SK-N-SH (cell line): Measurements from ENCODE around the gene COX6A1. TPM values are rescaled to one million over a fixed set of nuclear protein-coding genes. Genes with fewer than 3 reads are reported as not detected.

Experiments
- CTCF ChIA-PET: fragments of 300-600, 350-600 bp; formaldehyde crosslinking; extraction: SDS; loops from one replicate; lab custom pipeline; 2021; lab: Yijun Ruan, JAX
- POLR2A ChIA-PET: fragments of 350-600 bp; sonication (Branson Sonifier 250); formaldehyde crosslinking; extraction: SDS; loops from one replicate; lab custom pipeline; 2020; ENCODE audit warnings: antibody characterized with exemption, inconsistent platforms; lab: Yijun Ruan, JAX
- DNase-seq: peaks from one replicate; pipeline ENCODE4 v3.0.0; 2012
- H2AFZ ChIP-seq: fragments of 200-600 bp; sonication (generic); 2 replicates; pipeline ENCODE4 v1.8.1; 2016; ENCODE audit warnings: antibody characterized with exemption, mild to moderate bottlenecking, low read depth
- H3F3A ChIP-seq: fragments of 200-600 bp; sonication (generic); replicated peaks from 2 replicates; pipeline ENCODE3; 2016; ENCODE audit warnings: antibody characterized with exemption, mild to moderate bottlenecking; ENCODE audit not compliant: insufficient read depth
- H3K27ac ChIP-seq, 2 experiments: fragments of 200-500 bp in 1 of 2; fragments of 200-600 bp in 1 of 2; sonication (Bioruptor generic) in 1 of 2; sonication (generic), shearing (Covaris generic) in 1 of 2; 2 replicates each; pipeline versions ENCODE4 v1.5.1 to v1.6.1; 2014 to 2016; ENCODE audit warnings: low read depth in 2 of 2, inconsistent platforms in 1 of 2, low read length in 1 of 2, mild to moderate bottlenecking in 1 of 2, mixed read lengths in 1 of 2
- H3K27me3 ChIP-seq: fragments of 200-600 bp; sonication (generic), shearing (Covaris generic); 2 replicates; pipeline ENCODE4 v1.6.1; 2016; ENCODE audit warnings: mixed run types; ENCODE audit not compliant: insufficient read depth
- H3K36me3 ChIP-seq, 2 experiments: fragments of 200-500 bp in 1 of 2; fragments of 200-600 bp in 1 of 2; sonication (Bioruptor generic) in 1 of 2; sonication (generic) in 1 of 2; replicated peaks in 1 of 2; 2 replicates each; pipeline versions ENCODE3 to v1.5.1; 2014 to 2016; ENCODE audit warnings: low read length in 1 of 2, mild to moderate bottlenecking in 1 of 2; ENCODE audit not compliant: insufficient read depth in 2 of 2, control insufficient read depth in 1 of 2
- H3K4me1 ChIP-seq, 2 experiments: fragments of 200-500 bp in 1 of 2; fragments of 200-600 bp in 1 of 2; sonication (Bioruptor generic) in 1 of 2; sonication (generic), shearing (Covaris generic) in 1 of 2; 2 replicates each; pipeline versions ENCODE4 v1.5.1 to v1.6.1; 2014 to 2016; ENCODE audit warnings: low read depth in 1 of 2, low read length in 1 of 2, mixed run types in 1 of 2; ENCODE audit not compliant: insufficient read depth in 2 of 2, control insufficient read depth in 1 of 2
- H3K4me2 ChIP-seq: fragments of 200-600 bp; sonication (generic), shearing (Covaris generic); 2 replicates; pipeline ENCODE4 v1.6.1; 2017; ENCODE audit warnings: mixed run types
- H3K4me3 ChIP-seq, 2 experiments: fragments of 200-500 bp in 1 of 2; fragments of 200-600 bp in 1 of 2; sonication (Bioruptor generic) in 1 of 2; sonication (generic), shearing (Covaris generic) in 1 of 2; 2 replicates each; pipeline versions ENCODE4 v1.5.1 to v1.8.1; 2014 to 2016; ENCODE audit warnings: low read depth in 2 of 2, inconsistent platforms in 1 of 2, low read length in 1 of 2, mild to moderate bottlenecking in 1 of 2, mixed read lengths in 1 of 2, moderate library complexity in 1 of 2
- H3K79me2 ChIP-seq: fragments of 200-600 bp; sonication (generic); 2 replicates; pipeline ENCODE4 v1.8.1; 2017; ENCODE audit warnings: mild to moderate bottlenecking; ENCODE audit not compliant: insufficient read depth
- H3K9ac ChIP-seq: fragments of 200-600 bp; sonication (generic); 2 replicates; pipeline ENCODE4 v1.6.1; 2017; ENCODE audit warnings: mixed run types
- H3K9me2 ChIP-seq: fragments of 200-600 bp; sonication (generic); 2 replicates; pipeline ENCODE4 v1.6.1; 2017; ENCODE audit warnings: mixed run types
- H3K9me3 ChIP-seq: fragments of 200-600 bp; sonication (generic); 2 replicates; pipeline ENCODE4 v1.6.1; 2017; ENCODE audit warnings: mixed run types, mild to moderate bottlenecking, moderate library complexity
- H4K20me1 ChIP-seq: fragments of 200-600 bp; sonication (generic); 2 replicates; pipeline ENCODE4 v1.6.1; 2017; ENCODE audit warnings: mild to moderate bottlenecking, mixed run types; ENCODE audit not compliant: insufficient read depth
- CHD2 ChIP-seq: fragments of 150-350 bp; IDR thresholded peaks from 2 replicates; pipeline ENCODE4 v1.6.1; 2018; ENCODE audit warnings: low read length; ENCODE audit not compliant: partially characterized antibody
- ELF1 ChIP-seq: IDR thresholded peaks from 2 replicates; pipeline ENCODE4 v1.4.0; 2012
- EP300 ChIP-seq, 2 experiments: IDR thresholded peaks; 2 replicates each; pipeline versions ENCODE4 v1.4.0 to v1.6.1; 2012; ENCODE audit warnings: borderline replicate concordance in 1 of 2, low read depth in 1 of 2, low read length in 1 of 2
- EZH2phosphoT487 ChIP-seq: fragments of 200-600 bp; sonication (generic); IDR thresholded peaks from 2 replicates; pipeline ENCODE4 v1.6.1; 2017; ENCODE audit warnings: low read depth, mixed run types, mild to moderate bottlenecking, antibody characterized with exemption, moderate library complexity, borderline replicate concordance
- FOSL2 ChIP-seq: IDR thresholded peaks from 2 replicates; pipeline ENCODE4 v1.4.0; 2012; ENCODE audit warnings: low read depth, mild to moderate bottlenecking, moderate library complexity, borderline replicate concordance
- FOXJ3 ChIP-seq: sonication (generic); formaldehyde crosslinking; IDR thresholded peaks from 2 replicates; pipeline ENCODE4 v1.5.1; 2020; ENCODE audit warnings: mild to moderate bottlenecking, missing genetic modification reagents
- FOXM1 ChIP-seq: IDR thresholded peaks from 2 replicates; pipeline ENCODE4 v1.4.0; 2012; ENCODE audit warnings: low read depth, mild to moderate bottlenecking
- MEF2A ChIP-seq: IDR thresholded peaks from 2 replicates; pipeline ENCODE4 v1.4.0; 2012; ENCODE audit warnings: low read depth, borderline replicate concordance
- NFIC ChIP-seq: IDR thresholded peaks from 2 replicates; pipeline ENCODE4 v1.4.0; 2012; ENCODE audit warnings: borderline replicate concordance
- NRF1 ChIP-seq: IDR thresholded peaks from 2 replicates; pipeline ENCODE4 v1.6.1; 2012; ENCODE audit warnings: low read depth, mild to moderate bottlenecking, low read length
- RXRA ChIP-seq: IDR thresholded peaks from 2 replicates; pipeline ENCODE4 v1.4.0; 2012; ENCODE audit warnings: low read depth, mild to moderate bottlenecking, borderline replicate concordance
- SIN3A ChIP-seq: IDR thresholded peaks from 2 replicates; pipeline ENCODE4 v1.6.1; 2012; ENCODE audit warnings: low read depth, mild to moderate bottlenecking, low read length, moderate library complexity, borderline replicate concordance
- TCF12 ChIP-seq: IDR thresholded peaks from 2 replicates; pipeline ENCODE4 v1.4.0; 2012
- TEAD4 ChIP-seq: IDR thresholded peaks from 2 replicates; pipeline ENCODE4 v1.4.0; 2012; ENCODE audit warnings: mild to moderate bottlenecking, borderline replicate concordance; ENCODE audit not compliant: insufficient read depth
- YY1 ChIP-seq: IDR thresholded peaks from 2 replicates; pipeline ENCODE4 v1.4.0; 2012; ENCODE audit warnings: low read depth, mild to moderate bottlenecking
- WGBS: methylation state at CpG from one replicate; pipeline ENCODE4 v1.1.6; 2017; ENCODE audit warnings: low lambda C conversion rate; 5-methylcytosine and 5-hydroxymethylcytosine counted together
- polyA plus RNA-seq, 3 experiments: library from polyadenylated mRNA; depleted of rRNA; stranded (reverse); fragments of >200 nt; gene quantifications; 2 replicates each; pipeline ENCODE4 v1.2.3, GENCODE V29; 2012
- TF ChIP-seq, protein P1 (sequence below): fragments of 150-350 bp; IDR thresholded peaks from 2 replicates; pipeline ENCODE4 v1.6.1; 2016; ENCODE audit warnings: mild to moderate bottlenecking, low read depth, low read length
- TF ChIP-seq, protein P2 (sequence below): IDR thresholded peaks from 2 replicates; pipeline ENCODE4 v1.6.1; 2012; ENCODE audit warnings: mild to moderate bottlenecking, low read depth, low read length, moderate library complexity
- TF ChIP-seq, protein P3 (sequence below): IDR thresholded peaks from 2 replicates; pipeline ENCODE4 v1.4.0; 2012; ENCODE audit warnings: low read depth, borderline replicate concordance
- TF ChIP-seq, protein P4 (sequence below): IDR thresholded peaks from 2 replicates; pipeline ENCODE4 v1.4.0; 2012; ENCODE audit warnings: low read depth, borderline replicate concordance
- TF ChIP-seq, protein P5 (sequence below): IDR thresholded peaks from 2 replicates; pipeline ENCODE4; 2012

Gene COX6A1
- polyA plus RNA-seq, 1 of the 3 experiments (the other 2 are of a cell fraction): 1,199 TPM

DNA sequence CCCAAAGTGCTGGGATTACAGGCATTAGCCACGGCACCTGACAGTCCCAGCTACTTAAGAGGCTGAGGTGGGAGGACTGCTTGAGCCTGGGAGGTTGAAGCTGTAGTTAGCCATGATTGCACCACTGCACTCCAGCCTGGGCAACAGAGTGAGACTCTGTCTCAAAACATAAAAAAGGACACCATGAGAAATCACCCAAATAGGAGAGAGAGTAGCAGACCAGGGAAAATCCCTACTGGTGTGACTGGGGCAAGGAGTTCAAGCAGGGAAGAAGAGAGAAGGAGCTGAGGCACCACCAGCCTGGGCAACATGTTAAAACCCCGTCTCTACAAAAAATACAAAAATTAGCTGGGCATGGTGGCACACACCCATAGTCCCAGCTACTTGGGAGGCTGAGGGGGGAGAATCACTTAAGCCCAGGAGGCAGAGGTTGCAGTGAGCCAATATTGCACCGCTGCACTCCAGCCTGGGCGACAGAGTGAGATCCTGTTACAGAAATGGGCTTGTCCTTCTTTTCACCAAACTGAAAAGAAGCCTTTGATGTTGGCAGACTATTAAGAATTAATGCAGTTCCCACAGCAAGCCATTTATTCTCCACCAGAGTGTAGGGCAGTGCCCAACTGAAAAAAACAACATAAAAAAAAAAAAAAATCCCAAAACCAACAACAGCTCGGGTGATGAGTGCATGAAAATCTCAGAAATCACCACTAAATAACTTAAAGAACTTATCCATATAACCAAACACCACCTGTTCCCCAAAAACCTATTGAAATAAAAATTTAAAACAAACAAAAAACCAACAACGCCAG is 36.1 kb downstream of the COX6A1 start (continued):
- TF ChIP-seq, protein P1, sequence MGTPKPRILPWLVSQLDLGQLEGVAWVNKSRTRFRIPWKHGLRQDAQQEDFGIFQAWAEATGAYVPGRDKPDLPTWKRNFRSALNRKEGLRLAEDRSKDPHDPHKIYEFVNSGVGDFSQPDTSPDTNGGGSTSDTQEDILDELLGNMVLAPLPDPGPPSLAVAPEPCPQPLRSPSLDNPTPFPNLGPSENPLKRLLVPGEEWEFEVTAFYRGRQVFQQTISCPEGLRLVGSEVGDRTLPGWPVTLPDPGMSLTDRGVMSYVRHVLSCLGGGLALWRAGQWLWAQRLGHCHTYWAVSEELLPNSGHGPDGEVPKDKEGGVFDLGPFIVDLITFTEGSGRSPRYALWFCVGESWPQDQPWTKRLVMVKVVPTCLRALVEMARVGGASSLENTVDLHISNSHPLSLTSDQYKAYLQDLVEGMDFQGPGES: no peak
- TF ChIP-seq NRF1: no peak
- TF ChIP-seq, all 33 proteins: peak for 0

DNA sequence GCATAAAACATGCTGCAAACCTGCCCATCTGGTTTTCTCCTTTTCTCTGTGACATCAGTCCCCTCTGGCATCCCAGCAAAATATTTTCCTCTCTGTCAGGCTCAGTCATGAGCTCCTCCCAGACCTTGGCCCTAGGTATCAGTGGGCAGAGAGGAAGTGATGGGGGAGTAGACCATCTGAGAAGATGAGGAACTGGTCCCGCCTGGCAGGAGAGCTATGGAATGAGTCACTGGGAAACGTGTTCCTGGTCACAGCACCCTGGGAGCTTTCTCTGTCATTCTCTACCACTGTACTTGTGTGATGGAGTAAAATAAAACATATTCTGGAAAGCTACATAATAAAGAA is 36.7 kb downstream of the COX6A1 start:
- no peak overlapping the region; a peak in 1 of 4 replicates for H3K4me3 ChIP-seq
- H3F3A ChIP-seq: peaks cover 14% of the 10 kb centered on the region
- ChIA-PET CTCF (interaction anchor here (0.6 to 2.1 kb wide), 4 partner anchors 8 to 21 kb away, joined by 3 to 5 read pairs (median 4); no protein-coding TSS in a partner anchor), POLR2A (no interaction called here)
- peak overlapping the region; percentile 32; the same call in 1 of the 2 replicates for H2AFZ ChIP-seq
- peaks cover 32% of the 10 kb centered on the region for H3K79me2 ChIP-seq
- peak overlapping the region in 1 of 2 experiments; percentile 64; a peak in 2 of 4 replicates for H3K27ac ChIP-seq
- H3K27me3 ChIP-seq: no peaks in the 10 kb centered on the region
- H3K36me3 ChIP-seq: no peaks in the 10 kb centered on the region
- 0 out of 2 replicates have a peak overlapping the region, but pooled peaks have one; percentile 4 for H3K9ac ChIP-seq
- H4K20me1 ChIP-seq: no peaks in the 10 kb centered on the region
- no peaks in the 10 kb centered on the region for H3K9me3 ChIP-seq
- H3K9me2 ChIP-seq: no peaks in the 10 kb centered on the region
- H3K4me2 ChIP-seq: peak overlapping the region; percentile 62
- peaks cover 0 to 5% of the 10 kb centered on the region in 2 experiments; a peak in 1 of 4 replicates for H3K4me1 ChIP-seq
- peak; percentile 27 for DNase-seq
- 10% methylated on average over 2 of the region's 2 CpGs for WGBS
- TF ChIP-seq FOXM1 (no peak), YY1 (no peak), TEAD4 (no peak), FOSL2 (peak; percentile 67), MEF2A (no peak), NFIC (no peak), SIN3A (no peak), CHD2 (no peak), FOXJ3 (CRISPR knock-in tag) (no peak), ELF1 (no peak), TCF12 (peak; percentile 31; the same call in 1 of the 2 replicates), EP300 (IDR thresholded peaks at IDR 0.05; ENCODE audit: borderline replicate concordance in 1 of 2, low read depth in 1 of 2, low read length in 1 of 2) (no peak), RXRA (no peak), EZH2phosphoT487 (no peak)
- TF ChIP-seq, protein P2, sequence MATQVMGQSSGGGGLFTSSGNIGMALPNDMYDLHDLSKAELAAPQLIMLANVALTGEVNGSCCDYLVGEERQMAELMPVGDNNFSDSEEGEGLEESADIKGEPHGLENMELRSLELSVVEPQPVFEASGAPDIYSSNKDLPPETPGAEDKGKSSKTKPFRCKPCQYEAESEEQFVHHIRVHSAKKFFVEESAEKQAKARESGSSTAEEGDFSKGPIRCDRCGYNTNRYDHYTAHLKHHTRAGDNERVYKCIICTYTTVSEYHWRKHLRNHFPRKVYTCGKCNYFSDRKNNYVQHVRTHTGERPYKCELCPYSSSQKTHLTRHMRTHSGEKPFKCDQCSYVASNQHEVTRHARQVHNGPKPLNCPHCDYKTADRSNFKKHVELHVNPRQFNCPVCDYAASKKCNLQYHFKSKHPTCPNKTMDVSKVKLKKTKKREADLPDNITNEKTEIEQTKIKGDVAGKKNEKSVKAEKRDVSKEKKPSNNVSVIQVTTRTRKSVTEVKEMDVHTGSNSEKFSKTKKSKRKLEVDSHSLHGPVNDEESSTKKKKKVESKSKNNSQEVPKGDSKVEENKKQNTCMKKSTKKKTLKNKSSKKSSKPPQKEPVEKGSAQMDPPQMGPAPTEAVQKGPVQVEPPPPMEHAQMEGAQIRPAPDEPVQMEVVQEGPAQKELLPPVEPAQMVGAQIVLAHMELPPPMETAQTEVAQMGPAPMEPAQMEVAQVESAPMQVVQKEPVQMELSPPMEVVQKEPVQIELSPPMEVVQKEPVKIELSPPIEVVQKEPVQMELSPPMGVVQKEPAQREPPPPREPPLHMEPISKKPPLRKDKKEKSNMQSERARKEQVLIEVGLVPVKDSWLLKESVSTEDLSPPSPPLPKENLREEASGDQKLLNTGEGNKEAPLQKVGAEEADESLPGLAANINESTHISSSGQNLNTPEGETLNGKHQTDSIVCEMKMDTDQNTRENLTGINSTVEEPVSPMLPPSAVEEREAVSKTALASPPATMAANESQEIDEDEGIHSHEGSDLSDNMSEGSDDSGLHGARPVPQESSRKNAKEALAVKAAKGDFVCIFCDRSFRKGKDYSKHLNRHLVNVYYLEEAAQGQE: no peak
- TF ChIP-seq, protein P1: no peak
- TF ChIP-seq, protein P3, sequence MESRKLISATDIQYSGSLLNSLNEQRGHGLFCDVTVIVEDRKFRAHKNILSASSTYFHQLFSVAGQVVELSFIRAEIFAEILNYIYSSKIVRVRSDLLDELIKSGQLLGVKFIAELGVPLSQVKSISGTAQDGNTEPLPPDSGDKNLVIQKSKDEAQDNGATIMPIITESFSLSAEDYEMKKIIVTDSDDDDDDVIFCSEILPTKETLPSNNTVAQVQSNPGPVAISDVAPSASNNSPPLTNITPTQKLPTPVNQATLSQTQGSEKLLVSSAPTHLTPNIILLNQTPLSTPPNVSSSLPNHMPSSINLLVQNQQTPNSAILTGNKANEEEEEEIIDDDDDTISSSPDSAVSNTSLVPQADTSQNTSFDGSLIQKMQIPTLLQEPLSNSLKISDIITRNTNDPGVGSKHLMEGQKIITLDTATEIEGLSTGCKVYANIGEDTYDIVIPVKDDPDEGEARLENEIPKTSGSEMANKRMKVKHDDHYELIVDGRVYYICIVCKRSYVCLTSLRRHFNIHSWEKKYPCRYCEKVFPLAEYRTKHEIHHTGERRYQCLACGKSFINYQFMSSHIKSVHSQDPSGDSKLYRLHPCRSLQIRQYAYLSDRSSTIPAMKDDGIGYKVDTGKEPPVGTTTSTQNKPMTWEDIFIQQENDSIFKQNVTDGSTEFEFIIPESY: no peak
- TF ChIP-seq, protein P4, sequence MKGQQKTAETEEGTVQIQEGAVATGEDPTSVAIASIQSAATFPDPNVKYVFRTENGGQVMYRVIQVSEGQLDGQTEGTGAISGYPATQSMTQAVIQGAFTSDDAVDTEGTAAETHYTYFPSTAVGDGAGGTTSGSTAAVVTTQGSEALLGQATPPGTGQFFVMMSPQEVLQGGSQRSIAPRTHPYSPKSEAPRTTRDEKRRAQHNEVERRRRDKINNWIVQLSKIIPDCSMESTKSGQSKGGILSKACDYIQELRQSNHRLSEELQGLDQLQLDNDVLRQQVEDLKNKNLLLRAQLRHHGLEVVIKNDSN: no peak
- TF ChIP-seq, protein P5, sequence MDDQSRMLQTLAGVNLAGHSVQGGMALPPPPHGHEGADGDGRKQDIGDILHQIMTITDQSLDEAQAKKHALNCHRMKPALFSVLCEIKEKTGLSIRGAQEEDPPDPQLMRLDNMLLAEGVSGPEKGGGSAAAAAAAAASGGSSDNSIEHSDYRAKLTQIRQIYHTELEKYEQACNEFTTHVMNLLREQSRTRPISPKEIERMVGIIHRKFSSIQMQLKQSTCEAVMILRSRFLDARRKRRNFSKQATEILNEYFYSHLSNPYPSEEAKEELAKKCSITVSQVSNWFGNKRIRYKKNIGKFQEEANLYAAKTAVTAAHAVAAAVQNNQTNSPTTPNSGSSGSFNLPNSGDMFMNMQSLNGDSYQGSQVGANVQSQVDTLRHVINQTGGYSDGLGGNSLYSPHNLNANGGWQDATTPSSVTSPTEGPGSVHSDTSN: 0 out of 2 replicates have a peak, but pooled peaks have one; percentile 25
